Stimulated activated memory B cell treated with anti-CD40 and anti-IgM and Interleukin-4, amounts not matched to agents 10 μg/mL and 1 μg/mL and 100 μg/mL, for 72 hours (primary cell): ENCODE measurements around the gene CALD1.
A peak's percentile ranks its signal among the peaks of the same experiment; 100 is the strongest.

ENCODE experiments used
- ATAC-seq: fragments of 150-1000 bp; cut with Tn5 transposase; 2 replicates; pipeline ENCODE4 v1.10.0; 2021
- H3K27ac Mint-ChIP-seq: one replicate; pipeline ENCODE4 v1.8.0; 2022; ENCODE audit warnings: mild to moderate bottlenecking, mixed read lengths
- H3K27me3 Mint-ChIP-seq: one replicate; pipeline ENCODE4 v1.8.0; 2022; ENCODE audit warnings: mixed read lengths
- H3K36me3 Mint-ChIP-seq: one replicate; pipeline ENCODE4 v1.8.0; 2022; ENCODE audit warnings: mixed read lengths
- H3K4me1 Mint-ChIP-seq: one replicate; pipeline ENCODE4 v1.8.0; 2022; ENCODE audit warnings: mixed read lengths
- H3K4me3 Mint-ChIP-seq: one replicate; pipeline ENCODE4 v1.8.0; 2022; ENCODE audit warnings: mild to moderate bottlenecking, moderate library complexity, mixed read lengths
- H3K9me3 Mint-ChIP-seq: one replicate; pipeline ENCODE4 v1.8.0; 2022; ENCODE audit warnings: mixed read lengths

The CALD1 gene

DNA sequence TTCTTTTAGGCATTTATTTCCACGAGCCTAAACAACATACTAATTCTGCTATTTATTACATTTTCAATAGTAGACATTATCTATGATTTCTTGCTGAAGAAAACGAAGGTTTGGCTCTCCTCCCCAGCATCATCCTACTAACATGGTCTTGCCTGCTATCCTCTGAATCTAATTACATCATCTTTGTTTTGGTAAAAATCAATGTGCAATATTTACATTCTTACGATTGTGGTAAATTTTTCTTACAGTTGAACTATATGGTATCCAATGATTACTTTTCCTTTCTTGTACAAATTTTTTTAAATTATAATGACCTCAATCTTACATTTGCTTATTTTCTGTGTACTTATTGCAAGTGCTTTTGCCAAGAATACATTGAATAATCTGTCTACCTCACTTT, 7.0 kb upstream of the CALD1 start:
- Mint-ChIP-seq H3K27me3 (no peaks in the 10 kb centered on the region), H3K27ac (no peak overlapping the region), H3K9me3 (peaks cover 2% of the 10 kb centered on the region), H3K4me3 (no peak overlapping the region), H3K4me1 (peaks cover 23% of the 10 kb centered on the region), H3K36me3 (no peaks in the 10 kb centered on the region)
- no peak for ATAC-seq

DNA sequence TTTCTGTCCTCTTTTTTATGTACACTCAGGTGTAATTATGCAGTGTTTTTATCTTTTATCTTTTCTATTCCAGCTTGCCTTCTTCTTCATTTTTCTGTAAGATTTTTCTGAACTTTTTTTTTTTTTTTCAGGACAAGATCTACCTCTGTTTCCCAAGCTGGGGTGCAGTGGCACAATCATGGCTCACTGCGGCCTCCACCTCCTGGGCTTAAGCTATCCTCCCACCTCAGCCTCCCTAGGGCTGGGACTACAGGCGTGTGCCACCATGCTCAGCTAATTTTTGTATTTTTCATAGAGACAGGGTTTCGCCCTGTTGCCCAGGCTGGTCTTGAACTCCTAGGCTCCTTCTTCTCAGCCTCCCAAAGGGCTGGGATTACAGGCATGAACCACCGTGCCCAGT, 6.3 kb upstream of the CALD1 start:
- Mint-ChIP-seq H3K27ac (no peak overlapping the region), H3K4me3 (no peak overlapping the region), H3K4me1 (peaks cover 15% of the 10 kb centered on the region), H3K27me3 (no peaks in the 10 kb centered on the region), H3K9me3 (peaks cover 2% of the 10 kb centered on the region), H3K36me3 (no peaks in the 10 kb centered on the region)
- ATAC-seq: no peak

DNA sequence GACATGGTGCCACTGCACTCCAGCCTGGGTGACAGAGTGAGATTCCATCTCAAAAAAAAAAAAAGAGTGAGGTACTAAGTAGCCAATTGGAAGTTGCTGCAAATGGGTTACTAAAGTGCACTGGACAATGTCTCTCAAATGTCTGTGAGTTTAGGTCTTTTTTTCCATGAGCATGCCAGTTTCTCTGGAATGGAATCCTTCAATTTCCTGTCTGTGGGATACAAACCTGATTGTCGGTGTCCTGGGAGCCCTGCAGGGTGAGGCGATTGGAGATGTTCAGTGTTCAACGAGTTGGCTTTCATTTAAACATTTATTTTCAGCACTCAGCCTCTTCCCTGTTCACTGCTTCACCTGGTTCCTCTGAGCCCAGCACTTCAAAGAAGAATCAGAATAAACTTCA, 5.3 kb upstream of the CALD1 start:
- H3K36me3 Mint-ChIP-seq: no peaks in the 10 kb centered on the region
- no peak overlapping the region for H3K27ac Mint-ChIP-seq
- H3K27me3 Mint-ChIP-seq: peaks cover 3% of the 10 kb centered on the region
- no peak for ATAC-seq
- no peak overlapping the region for H3K4me3 Mint-ChIP-seq
- peaks cover 12% of the 10 kb centered on the region for H3K4me1 Mint-ChIP-seq
- H3K9me3 Mint-ChIP-seq: peaks cover 2% of the 10 kb centered on the region

DNA sequence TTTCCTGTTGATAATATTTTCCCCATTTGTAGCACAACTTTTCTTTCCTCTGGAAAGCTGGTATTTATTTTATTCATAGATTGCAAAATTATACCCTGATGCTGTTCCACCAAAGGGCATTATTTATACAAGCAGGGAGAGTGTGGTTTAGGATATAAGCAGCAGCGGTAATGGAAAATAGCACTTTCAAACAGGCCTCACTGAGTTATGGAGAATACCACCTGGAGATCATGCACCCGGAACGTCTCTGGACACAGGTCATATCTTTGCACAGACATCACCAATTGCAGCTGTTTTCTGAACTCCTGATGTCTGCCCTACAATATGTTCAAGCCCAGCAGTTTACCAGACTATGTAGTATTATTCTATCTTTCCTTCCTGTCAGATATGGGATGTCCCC, 2.0 kb upstream of the CALD1 start:
- Mint-ChIP-seq H3K9me3 (no peaks in the 10 kb centered on the region), H3K36me3 (no peaks in the 10 kb centered on the region), H3K27me3 (peaks cover 16% of the 10 kb centered on the region), H3K4me1 (no peaks in the 10 kb centered on the region), H3K4me3 (no peak overlapping the region), H3K27ac (no peak overlapping the region)
- ATAC-seq: no peak

DNA sequence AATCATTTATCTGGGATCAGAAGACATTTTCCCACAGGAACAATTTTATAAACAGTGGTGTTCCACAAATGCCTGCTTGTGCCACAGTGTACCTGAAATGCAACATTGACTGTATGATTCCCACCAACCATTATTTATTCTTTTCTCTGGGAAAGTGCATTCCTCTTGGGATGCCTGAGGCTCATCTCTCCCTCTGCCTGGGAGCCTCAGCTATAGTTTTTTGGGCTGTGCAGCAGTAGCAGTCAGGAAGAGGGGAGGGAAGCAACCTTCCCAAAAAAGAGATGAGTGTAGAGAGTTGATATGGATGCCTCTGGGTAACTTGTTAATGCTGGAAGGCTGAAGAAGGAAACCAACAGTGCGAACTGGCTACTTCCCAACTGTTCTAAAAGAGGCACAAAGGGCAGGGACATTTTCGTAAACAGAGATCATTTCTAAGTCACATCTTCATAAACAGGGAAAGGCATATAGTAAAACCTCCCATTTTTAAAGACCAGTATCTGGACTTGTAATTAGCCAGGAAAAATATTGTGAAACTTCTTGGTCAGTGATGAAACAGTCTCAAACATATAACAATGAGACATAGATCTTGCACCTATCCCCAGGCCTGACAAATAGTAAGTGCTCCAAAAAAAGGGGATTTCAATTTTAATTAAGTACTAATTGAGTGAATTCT, 1.4 kb upstream of the CALD1 start:
- ATAC-seq: no peak
- Mint-ChIP-seq H3K27ac (no peak overlapping the region), H3K36me3 (no peaks in the 10 kb centered on the region), H3K4me3 (no peak overlapping the region), H3K27me3 (peaks cover 16% of the 10 kb centered on the region), H3K9me3 (no peaks in the 10 kb centered on the region), H3K4me1 (no peaks in the 10 kb centered on the region)

DNA sequence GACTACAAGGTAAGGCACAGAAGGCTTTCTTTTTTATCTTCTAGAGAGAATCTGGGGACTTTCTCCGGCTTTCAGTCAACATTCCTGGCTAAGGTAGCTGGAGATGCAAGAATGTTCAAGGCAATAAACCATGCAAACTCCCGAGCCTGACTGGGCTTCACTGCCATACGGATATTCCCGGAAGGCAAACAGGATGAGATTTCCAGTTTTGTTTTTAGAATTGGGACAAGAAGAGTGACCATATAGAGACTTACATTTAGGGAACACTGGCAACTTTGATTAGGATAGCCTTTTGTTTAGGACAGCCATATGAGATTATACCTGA, 269 bp downstream of the CALD1 start:
- ATAC-seq: no peak
- no peaks in the 10 kb centered on the region for H3K36me3 Mint-ChIP-seq
- H3K27me3 Mint-ChIP-seq: peaks cover 16% of the 10 kb centered on the region
- H3K27ac Mint-ChIP-seq: no peak overlapping the region
- no peaks in the 10 kb centered on the region for H3K4me1 Mint-ChIP-seq
- no peaks in the 10 kb centered on the region for H3K9me3 Mint-ChIP-seq
- H3K4me3 Mint-ChIP-seq: no peak overlapping the region

DNA sequence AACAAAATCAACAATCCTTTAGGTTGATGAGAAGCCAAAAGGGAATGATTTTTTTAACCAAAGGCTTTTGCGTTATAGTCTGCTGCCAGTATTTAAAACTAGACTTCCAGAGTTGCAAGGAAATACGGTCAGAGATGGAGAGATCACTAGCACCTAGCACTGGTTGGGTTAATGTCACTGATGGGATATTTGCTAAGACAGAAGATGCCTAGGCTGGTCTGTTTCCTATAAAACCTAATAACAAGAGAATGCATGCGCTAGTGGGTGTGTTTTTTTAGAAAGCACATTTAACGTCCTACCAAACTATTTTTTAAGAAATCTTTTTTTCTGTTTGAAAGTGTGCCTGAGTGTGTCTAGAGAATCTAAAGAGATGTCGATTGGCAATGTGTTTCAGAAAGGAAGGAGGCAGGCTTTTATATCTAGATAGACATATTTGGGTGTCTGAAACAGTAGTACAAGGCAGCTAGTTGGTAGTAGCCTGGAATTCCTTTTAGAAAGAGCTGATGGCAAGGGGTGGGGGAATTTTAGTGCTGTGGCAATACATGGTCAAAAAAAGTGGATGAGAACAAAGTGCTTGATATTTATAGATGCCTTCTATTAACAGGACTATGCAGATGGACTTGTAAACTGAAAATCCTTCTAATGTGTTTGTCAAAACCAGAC, 863 bp downstream of the CALD1 start:
- Mint-ChIP-seq H3K27ac (no peak overlapping the region), H3K9me3 (no peaks in the 10 kb centered on the region), H3K27me3 (peaks cover 16% of the 10 kb centered on the region), H3K4me3 (no peak overlapping the region), H3K36me3 (no peaks in the 10 kb centered on the region), H3K4me1 (no peaks in the 10 kb centered on the region)
- no peak for ATAC-seq

DNA sequence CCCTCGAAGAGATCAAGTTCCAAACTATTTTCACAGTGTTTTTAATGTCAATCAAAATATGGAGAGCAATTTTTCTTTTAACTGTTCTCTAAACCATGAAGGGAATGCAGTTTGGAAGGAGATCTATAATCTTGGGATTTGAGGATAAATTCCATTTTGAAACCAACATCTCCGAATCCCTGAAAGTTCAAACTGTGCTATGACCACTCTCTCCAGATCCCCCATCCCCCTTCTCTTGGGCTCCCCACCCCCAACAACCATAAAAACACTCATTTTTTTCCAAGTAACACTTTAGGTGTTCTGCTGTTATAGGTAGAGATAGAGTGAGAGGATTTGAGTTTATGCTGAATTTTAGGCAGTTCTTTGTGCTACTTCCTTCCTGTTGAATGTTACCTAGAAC, 1.7 kb downstream of the CALD1 start:
- H3K9me3 Mint-ChIP-seq: no peaks in the 10 kb centered on the region
- no peaks in the 10 kb centered on the region for H3K4me1 Mint-ChIP-seq
- no peak for ATAC-seq
- no peak overlapping the region for H3K4me3 Mint-ChIP-seq
- H3K27me3 Mint-ChIP-seq: peaks cover 16% of the 10 kb centered on the region
- no peak overlapping the region for H3K27ac Mint-ChIP-seq
- H3K36me3 Mint-ChIP-seq: no peaks in the 10 kb centered on the region

DNA sequence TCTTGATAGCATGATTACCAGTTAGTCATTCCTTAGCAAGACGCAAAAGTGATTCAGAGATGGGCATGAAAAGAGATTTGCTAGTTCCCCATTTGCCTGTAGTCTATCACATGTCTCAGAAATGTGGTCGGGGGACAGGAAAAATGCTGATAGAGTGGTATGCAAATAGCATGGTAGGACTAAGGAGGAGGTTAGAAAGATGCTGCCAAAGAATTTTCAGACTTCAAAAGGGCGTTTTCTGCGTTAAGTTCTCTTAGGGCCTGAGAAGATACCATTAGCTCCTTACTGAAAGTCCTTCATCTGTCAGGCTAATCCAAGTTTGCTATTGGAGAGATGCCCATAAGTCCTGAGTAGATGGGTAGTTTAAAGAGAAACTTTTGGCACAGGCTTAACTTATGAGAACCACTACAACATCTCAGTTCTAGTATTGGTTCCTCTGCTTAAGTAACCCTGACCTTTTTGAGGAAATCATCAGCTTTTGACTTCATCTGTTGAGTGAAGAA, 2.7 kb downstream of the CALD1 start:
- peak overlapping the region; percentile 56 for H3K27ac Mint-ChIP-seq
- no peaks in the 10 kb centered on the region for H3K4me1 Mint-ChIP-seq
- peaks cover 16% of the 10 kb centered on the region for H3K27me3 Mint-ChIP-seq
- H3K4me3 Mint-ChIP-seq: peak overlapping the region; percentile 22
- peak; percentile 94 for ATAC-seq
- H3K36me3 Mint-ChIP-seq: no peaks in the 10 kb centered on the region
- H3K9me3 Mint-ChIP-seq: no peaks in the 10 kb centered on the region

DNA sequence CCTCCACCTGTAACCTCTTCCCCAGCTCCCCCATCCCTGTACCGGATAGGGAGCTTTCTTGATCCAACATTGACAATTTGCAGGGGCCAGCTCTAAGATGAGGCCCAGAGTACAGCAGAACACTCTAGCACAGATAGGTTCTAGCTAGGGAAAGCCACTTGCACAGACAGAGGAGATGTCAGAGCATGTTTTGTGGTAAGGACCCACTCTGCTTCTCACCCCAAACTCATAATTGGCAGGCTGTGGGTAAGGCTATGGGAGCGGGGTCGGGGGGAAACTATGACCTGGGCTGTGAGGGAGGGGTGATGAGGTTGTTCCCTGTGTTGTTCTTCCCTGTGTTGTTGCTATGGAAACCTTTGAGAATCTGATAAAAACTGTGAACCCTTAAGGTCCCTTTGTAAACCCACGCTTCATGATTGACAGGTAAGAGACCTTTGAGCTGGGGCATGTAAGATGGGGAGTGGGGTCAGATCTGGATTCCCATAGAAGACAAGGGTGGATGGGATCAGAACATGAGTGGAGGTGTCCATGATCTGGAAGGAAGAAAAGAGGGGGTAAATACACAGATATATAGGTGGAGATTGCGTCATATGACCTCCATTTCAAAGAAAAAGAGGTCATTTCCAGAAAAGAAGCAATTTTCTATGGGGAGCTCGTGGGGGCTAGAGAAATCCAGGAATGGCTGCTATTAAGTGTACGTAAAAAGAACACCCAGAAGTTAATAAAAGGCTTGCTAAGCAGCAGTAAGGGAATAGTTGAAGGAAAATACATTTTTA, 4.0 kb downstream of the CALD1 start:
- Mint-ChIP-seq H3K27me3 (peaks cover 16% of the 10 kb centered on the region), H3K4me3 (no peak overlapping the region), H3K27ac (no peak overlapping the region), H3K36me3 (no peaks in the 10 kb centered on the region), H3K4me1 (no peaks in the 10 kb centered on the region), H3K9me3 (no peaks in the 10 kb centered on the region)
- ATAC-seq: no peak

DNA sequence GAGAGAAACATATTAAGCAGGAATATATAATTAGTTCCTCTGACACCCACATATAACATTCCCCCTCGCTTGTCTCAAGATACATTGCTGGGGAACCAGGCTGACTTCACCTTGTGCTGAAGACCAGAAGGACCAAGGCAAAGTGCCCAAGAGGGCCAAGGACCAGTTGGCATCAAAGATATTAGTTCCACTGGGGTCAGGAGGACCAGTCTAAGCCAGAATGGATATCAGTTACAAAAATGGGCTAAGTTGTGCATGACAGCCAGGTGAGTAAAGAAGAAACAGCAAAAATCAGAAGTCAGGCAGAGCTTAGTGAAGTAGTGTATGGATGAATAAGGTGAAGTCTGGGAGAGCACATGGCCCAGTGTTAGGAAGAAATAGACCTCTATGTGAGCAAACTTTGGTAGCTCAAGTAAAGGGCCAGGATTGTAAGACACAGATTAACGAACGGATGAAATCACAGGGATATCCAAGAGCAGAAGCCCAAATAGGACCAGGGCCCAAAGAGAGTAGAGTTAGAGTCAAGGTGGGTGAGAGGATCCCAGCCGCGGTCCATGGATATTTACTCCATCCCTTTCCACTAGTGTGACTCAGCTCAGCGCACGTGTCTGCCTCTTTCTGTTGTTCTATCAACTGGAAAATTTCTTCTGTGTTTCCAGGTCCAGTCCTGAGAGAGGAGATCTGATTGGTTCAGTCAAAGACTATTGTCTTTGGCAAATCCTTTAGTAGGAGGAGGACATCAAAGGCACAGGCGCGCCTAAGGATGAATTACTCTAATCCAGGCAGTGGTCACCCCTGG, 5.0 kb downstream of the CALD1 start:
- Mint-ChIP-seq H3K27me3 (peaks cover 10% of the 10 kb centered on the region), H3K36me3 (no peaks in the 10 kb centered on the region), H3K9me3 (no peaks in the 10 kb centered on the region), H3K27ac (no peak overlapping the region), H3K4me1 (no peaks in the 10 kb centered on the region), H3K4me3 (no peak overlapping the region)
- ATAC-seq: no peak

DNA sequence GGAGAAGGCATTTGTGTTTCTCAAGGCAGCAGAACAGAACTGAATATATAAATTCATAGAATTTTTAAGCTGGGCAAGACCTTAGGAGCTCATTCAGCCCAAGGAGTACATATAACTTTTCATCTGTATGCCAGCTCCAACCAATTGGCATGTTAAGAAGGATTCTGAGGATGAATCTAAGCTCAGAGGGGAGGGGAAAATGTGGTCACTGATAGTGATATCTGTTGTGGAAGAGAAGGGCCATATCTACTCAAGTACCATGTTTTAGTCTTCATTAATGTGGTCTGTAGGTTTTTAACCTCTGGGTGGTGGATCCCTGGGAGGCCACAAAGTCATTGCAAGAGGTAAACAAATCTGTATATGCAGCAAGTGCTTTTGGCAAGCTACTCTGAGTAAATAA, 6.4 kb downstream of the CALD1 start:
- Mint-ChIP-seq H3K36me3 (no peaks in the 10 kb centered on the region), H3K27ac (no peak overlapping the region), H3K4me1 (no peaks in the 10 kb centered on the region), H3K27me3 (no peaks in the 10 kb centered on the region), H3K9me3 (no peaks in the 10 kb centered on the region), H3K4me3 (no peak overlapping the region)
- no peak for ATAC-seq

DNA sequence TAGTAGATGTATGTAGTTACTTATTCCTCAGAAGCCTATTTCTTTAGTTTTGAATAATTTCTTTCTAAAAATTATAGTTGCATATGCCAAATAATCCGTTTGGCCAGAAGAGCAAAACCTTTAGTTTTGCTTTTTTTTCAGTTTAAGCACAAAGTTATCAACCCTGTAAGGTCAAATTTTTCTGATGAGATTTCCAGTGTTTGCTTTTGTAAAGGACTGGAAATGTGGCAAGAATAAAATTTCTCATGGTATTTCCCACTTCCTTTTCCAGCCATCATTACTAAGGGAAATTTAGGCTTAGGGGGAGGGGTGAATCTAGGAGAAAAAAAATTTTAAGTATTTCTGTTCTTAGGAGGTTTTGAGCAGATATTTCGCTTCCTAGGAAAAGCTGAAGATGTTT, 7.6 kb downstream of the CALD1 start:
- no peaks in the 10 kb centered on the region for H3K27me3 Mint-ChIP-seq
- no peaks in the 10 kb centered on the region for H3K4me1 Mint-ChIP-seq
- no peaks in the 10 kb centered on the region for H3K36me3 Mint-ChIP-seq
- H3K9me3 Mint-ChIP-seq: no peaks in the 10 kb centered on the region
- no peak overlapping the region for H3K4me3 Mint-ChIP-seq
- ATAC-seq: no peak
- no peak overlapping the region for H3K27ac Mint-ChIP-seq

DNA sequence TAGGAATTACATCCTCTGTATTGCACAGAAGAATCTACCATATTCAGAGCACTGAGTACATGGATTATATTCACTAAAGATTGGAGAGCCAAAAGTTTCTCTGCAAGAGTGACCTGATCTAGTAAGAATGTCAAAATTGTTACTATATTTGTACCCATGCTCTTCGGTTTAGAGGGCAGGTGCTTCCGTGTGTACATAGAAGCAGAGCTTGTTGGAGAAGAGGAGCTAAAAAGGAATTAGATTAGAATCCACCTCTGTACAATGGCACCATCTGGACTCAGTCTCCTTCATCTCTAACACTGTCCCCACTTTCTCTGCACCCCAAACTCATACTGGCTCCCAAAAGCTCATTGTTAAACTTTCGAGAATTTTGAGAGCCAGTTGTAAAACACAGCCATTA, 8.3 kb downstream of the CALD1 start:
- no peaks in the 10 kb centered on the region for H3K36me3 Mint-ChIP-seq
- no peaks in the 10 kb centered on the region for H3K4me1 Mint-ChIP-seq
- H3K27ac Mint-ChIP-seq: no peak overlapping the region
- H3K9me3 Mint-ChIP-seq: no peaks in the 10 kb centered on the region
- peaks cover under 1% of the 10 kb centered on the region for H3K27me3 Mint-ChIP-seq
- H3K4me3 Mint-ChIP-seq: no peak overlapping the region
- ATAC-seq: no peak

DNA sequence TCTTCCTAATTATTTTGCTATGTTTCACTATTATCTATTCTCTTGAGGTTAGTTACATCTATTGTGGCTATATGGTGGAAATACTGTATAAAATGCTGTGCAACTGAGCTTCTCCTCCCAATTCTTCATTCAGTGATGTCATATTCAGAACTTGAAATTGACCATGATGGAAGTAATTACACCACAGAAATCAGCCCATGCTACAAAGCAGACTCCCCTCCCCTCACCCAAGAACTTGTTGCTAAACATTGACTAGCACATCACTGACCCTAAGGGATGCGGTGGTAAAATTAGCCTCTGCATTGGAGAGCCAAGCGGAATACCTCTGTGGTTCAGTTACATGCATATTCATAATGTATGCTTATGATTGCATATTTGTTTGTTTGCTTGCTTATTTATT, 8.8 kb downstream of the CALD1 start:
- ATAC-seq: no peak
- Mint-ChIP-seq H3K27ac (no peak overlapping the region), H3K9me3 (no peaks in the 10 kb centered on the region), H3K4me1 (no peaks in the 10 kb centered on the region), H3K36me3 (no peaks in the 10 kb centered on the region), H3K4me3 (no peak overlapping the region), H3K27me3 (peaks cover 5% of the 10 kb centered on the region)
